Loucy (cell line): Measurements from ENCODE around the gene MICAL2.

Experiments
- EZH2phosphoT487 ChIP-seq: fragments of 200-600 bp; IDR thresholded peaks from 2 replicates; pipeline ENCODE4 v1.6.1; 2018; ENCODE audit warnings: antibody characterized with exemption, mild to moderate bottlenecking, moderate library complexity, borderline replicate concordance
- TF ChIP-seq, protein P1 (sequence below): fragments of 200-600 bp; sonication (generic); conservative IDR thresholded peaks from 2 replicates; pipeline ENCODE4 v1.5.1; 2014; ENCODE audit warnings: mild to moderate bottlenecking, antibody characterized with exemption, low read length

DNA sequence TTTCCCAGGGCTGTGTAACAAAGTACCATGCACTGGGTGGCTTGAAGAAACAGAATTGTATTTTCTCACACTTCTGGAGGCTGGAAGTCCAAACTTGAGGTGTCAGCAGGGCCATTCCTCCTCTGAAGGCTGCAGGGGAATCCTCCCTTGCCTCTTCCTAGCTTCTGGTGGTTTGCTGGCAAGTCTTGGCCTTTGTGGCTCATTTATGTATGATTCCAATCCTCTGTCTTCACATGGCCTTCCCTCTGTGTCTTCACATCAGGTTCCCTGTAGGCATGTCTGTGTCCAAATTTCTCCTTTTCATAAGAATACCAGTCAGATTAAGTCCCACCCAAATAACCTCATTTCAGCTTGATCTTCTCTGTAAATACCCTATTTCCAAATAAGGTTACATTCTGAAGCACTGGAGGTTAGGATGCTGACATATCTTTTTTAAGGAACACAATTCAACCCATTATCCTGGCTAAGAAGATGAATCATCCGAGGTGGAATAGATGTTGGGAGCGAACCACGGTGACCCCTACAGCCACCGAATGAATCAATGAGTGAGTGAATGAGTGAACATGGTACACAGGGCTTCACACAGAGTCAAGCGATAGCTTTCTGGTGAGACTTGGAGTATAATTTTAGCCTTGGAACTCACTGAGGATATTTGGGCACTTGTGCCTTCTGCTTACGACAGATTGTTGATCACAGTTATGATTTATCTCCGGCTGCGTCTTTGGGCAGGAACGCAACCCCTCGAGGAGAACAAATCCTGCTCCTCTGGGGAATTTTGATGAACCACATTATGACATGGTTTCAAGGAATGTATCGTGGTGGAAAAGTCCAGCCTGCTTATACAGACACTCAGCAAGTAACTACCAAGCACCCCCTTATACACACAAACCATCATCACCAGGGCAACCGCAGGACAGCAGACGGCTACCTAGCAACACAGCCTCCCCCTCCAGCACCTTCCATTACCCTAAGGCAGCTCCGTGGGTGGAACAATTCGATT lies 34.3 kb upstream of the MICAL2 start:
- TF ChIP-seq, protein P1, sequence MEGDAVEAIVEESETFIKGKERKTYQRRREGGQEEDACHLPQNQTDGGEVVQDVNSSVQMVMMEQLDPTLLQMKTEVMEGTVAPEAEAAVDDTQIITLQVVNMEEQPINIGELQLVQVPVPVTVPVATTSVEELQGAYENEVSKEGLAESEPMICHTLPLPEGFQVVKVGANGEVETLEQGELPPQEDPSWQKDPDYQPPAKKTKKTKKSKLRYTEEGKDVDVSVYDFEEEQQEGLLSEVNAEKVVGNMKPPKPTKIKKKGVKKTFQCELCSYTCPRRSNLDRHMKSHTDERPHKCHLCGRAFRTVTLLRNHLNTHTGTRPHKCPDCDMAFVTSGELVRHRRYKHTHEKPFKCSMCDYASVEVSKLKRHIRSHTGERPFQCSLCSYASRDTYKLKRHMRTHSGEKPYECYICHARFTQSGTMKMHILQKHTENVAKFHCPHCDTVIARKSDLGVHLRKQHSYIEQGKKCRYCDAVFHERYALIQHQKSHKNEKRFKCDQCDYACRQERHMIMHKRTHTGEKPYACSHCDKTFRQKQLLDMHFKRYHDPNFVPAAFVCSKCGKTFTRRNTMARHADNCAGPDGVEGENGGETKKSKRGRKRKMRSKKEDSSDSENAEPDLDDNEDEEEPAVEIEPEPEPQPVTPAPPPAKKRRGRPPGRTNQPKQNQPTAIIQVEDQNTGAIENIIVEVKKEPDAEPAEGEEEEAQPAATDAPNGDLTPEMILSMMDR, result no peak
- no peak for TF ChIP-seq EZH2phosphoT487
